ENCODE data around the gene TBATA.

TBATA gene

DNA sequence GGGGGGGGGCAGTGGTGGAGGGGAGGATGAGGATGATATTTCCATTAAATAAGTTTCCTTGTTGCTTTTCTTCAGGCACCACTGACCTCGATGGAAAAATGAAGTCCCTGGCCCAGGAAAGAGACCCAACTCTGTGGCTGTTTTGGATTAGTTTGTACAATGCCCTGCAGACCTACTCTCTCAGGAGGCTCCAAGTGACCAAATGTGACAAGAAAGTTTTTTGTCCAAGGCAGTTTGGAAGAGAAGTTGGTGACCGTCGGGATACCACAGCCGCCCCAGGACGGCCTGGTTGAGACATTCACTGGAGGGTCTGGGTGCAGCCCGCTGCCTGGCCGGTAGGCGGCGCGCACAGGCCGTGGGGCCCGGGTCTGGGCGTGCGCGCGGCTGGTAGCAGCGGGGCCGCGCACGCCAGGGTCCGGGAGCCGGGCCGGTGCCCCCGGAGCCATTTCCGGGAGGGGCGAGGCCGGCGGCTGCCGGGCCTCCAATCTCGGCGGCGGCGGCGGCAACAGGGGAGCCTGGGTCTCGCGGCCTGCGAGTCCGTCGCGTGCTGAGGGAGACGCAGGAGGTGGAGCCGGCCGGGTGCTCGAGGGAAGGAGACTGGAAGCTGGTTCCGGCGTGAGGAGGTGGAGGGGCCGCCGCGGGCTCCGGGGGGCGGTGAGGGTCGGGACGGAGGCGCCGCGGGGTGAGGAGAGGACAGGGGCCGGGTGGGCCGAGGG, 30.5 kb upstream of the TBATA start, which contains the start of gene SGPL1 (continued):
- TF ChIP-seq, protein P1, sequence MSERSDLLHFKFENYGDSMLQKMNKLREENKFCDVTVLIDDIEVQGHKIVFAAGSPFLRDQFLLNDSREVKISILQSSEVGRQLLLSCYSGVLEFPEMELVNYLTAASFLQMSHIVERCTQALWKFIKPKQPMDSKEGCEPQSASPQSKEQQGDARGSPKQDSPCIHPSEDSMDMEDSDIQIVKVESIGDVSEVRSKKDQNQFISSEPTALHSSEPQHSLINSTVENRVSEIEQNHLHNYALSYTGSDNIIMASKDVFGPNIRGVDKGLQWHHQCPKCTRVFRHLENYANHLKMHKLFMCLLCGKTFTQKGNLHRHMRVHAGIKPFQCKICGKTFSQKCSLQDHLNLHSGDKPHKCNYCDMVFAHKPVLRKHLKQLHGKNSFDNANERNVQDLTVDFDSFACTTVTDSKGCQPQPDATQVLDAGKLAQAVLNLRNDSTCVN (tag by site-specific recombination; optimal IDR thresholded peaks at IDR 0.05): peak; percentile 68
- TF ChIP-seq, protein P2, sequence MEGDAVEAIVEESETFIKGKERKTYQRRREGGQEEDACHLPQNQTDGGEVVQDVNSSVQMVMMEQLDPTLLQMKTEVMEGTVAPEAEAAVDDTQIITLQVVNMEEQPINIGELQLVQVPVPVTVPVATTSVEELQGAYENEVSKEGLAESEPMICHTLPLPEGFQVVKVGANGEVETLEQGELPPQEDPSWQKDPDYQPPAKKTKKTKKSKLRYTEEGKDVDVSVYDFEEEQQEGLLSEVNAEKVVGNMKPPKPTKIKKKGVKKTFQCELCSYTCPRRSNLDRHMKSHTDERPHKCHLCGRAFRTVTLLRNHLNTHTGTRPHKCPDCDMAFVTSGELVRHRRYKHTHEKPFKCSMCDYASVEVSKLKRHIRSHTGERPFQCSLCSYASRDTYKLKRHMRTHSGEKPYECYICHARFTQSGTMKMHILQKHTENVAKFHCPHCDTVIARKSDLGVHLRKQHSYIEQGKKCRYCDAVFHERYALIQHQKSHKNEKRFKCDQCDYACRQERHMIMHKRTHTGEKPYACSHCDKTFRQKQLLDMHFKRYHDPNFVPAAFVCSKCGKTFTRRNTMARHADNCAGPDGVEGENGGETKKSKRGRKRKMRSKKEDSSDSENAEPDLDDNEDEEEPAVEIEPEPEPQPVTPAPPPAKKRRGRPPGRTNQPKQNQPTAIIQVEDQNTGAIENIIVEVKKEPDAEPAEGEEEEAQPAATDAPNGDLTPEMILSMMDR (tag by site-specific recombination; IDR thresholded peaks at IDR 0.05): peak; percentile 59; the same call in 1 of the 2 replicates
- TF ChIP-seq ZNF701 (tag by site-specific recombination; IDR thresholded peaks at IDR 0.05) (no peak), GFI1B (tag by site-specific recombination; IDR thresholded peaks at IDR 0.05) (0 out of 2 replicates have a peak, but pooled peaks have one; percentile 42)

DNA sequence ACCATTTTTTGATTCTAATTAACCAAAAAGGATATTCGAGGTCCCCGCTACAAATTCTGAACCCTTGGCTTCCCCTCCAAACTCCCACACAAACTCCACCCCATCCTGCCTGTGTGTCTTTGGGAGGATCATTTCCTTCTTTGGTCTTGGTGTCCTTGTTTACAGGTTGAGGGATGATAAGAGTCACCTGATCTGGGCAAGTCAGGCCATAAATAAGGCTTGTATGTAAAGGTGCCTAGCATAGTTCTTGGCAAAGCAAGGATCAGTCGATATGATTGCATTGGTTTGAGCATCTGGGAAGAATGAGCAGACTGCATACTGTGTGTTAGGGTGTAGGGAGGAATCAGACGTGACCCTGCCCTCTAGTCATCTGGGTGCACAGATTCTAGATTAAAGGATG, 28.9 kb upstream of the TBATA start:
- peaks cover 5 to 16% of the 10 kb centered on the region in 2 experiments; a peak in 2 of 3 replicates for H3K36me3 ChIP-seq (ENCODE audit: control insufficient read depth in 2 of 2, insufficient read depth in 1 of 2, low read length in 2 of 2)
- H3K27ac ChIP-seq (ENCODE audit: extremely low read depth, low read depth, low read length): no peak overlapping the region
- ChIA-PET CTCF (interaction anchor here (0.6 to 1.0 kb wide), 4 partner anchors 8 to 709 kb away, joined by 3 to 5 read pairs (median 4); no protein-coding TSS in a partner anchor), POLR2A (no interaction called here)
- H3K4me3 ChIP-seq (ENCODE audit: low read depth, low read length): no peak overlapping the region
- no peaks in the 10 kb centered on the region for H3K4me1 ChIP-seq (ENCODE audit: control insufficient read depth, insufficient read depth, low read length)
- no peaks in the 10 kb centered on the region for H3K9me3 ChIP-seq (ENCODE audit: control insufficient read depth, insufficient read depth, low read depth, low read length)
- TF ChIP-seq, protein P3, sequence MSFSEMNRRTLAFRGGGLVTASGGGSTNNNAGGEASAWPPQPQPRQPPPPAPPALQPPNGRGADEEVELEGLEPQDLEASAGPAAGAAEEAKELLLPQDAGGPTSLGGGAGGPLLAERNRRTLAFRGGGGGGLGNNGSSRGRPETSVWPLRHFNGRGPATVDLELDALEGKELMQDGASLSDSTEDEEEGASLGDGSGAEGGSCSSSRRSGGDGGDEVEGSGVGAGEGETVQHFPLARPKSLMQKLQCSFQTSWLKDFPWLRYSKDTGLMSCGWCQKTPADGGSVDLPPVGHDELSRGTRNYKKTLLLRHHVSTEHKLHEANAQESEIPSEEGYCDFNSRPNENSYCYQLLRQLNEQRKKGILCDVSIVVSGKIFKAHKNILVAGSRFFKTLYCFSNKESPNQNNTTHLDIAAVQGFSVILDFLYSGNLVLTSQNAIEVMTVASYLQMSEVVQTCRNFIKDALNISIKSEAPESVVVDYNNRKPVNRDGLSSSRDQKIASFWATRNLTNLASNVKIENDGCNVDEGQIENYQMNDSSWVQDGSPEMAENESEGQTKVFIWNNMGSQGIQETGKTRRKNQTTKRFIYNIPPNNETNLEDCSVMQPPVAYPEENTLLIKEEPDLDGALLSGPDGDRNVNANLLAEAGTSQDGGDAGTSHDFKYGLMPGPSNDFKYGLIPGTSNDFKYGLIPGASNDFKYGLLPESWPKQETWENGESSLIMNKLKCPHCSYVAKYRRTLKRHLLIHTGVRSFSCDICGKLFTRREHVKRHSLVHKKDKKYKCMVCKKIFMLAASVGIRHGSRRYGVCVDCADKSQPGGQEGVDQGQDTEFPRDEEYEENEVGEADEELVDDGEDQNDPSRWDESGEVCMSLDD (tag by site-specific recombination; IDR thresholded peaks at IDR 0.05): no peak
- TF ChIP-seq GLIS1 (tag by site-specific recombination; IDR thresholded peaks at IDR 0.05): no peak
- TF ChIP-seq MZF1 (tag by site-specific recombination; IDR thresholded peaks at IDR 0.05; ENCODE audit: borderline replicate concordance): no peak
- TF ChIP-seq ZNF221 (tag by site-specific recombination; IDR thresholded peaks at IDR 0.05; ENCODE audit: borderline replicate concordance): no peak
- no peak for TF ChIP-seq ZNF426 (tag by site-specific recombination; IDR thresholded peaks at IDR 0.05)

DNA sequence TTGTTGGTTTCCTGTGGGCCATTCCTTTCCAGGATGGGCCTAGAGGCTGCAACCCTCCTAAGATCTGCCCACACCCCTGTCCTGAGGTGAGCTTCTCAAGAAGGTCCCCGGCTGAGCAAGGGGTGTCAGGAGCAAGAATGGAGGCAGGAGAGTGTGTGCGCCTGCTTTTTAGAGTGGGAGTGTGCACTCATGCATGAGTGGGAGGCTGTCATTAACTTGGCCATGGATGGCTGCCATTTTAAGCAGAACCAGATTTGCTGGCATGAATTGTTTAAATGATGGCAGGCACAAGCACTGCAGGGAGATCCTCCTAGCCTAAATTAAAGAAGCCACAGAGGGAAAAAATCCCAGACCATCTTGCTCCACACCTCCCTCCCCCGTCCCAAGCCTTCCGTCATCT, 27.6 kb upstream of the TBATA start:
- CTCF ChIA-PET: no interaction called here
- Histone ChIP-seq H3K4me1 (ENCODE audit: control insufficient read depth, insufficient read depth, low read length) (no peaks in the 10 kb centered on the region), H3K27ac (ENCODE audit: extremely low read depth, low read depth, low read length) (no peak overlapping the region), H3K9me3 (ENCODE audit: control insufficient read depth, insufficient read depth, low read depth, low read length) (no peaks in the 10 kb centered on the region), H3K4me3 (ENCODE audit: low read depth, low read length) (no peak overlapping the region), H3K36me3 (ENCODE audit: control insufficient read depth in 2 of 2, insufficient read depth in 1 of 2, low read length in 2 of 2) (peaks cover 5% of the 10 kb centered on the region in 2 experiments; a peak in 2 of 3 replicates)
- TF ChIP-seq YY1 (tag by site-specific recombination; IDR thresholded peaks at IDR 0.05) (no peak), ZNF837 (tag by site-specific recombination; IDR thresholded peaks at IDR 0.05) (no peak), ZFHX2 (tag by site-specific recombination; conservative IDR thresholded peaks at IDR 0.05) (peak; percentile 47)
- TF ChIP-seq, protein P4, sequence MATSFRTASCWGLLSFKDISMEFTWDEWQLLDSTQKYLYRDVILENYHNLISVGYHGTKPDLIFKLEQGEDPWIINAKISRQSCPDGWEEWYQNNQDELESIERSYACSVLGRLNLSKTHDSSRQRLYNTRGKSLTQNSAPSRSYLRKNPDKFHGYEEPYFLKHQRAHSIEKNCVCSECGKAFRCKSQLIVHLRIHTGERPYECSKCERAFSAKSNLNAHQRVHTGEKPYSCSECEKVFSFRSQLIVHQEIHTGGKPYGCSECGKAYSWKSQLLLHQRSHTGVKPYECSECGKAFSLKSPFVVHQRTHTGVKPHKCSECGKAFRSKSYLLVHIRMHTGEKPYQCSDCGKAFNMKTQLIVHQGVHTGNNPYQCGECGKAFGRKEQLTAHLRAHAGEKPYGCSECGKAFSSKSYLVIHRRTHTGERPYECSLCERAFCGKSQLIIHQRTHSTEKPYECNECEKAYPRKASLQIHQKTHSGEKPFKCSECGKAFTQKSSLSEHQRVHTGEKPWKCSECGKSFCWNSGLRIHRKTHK (tag by site-specific recombination; IDR thresholded peaks at IDR 0.05): no peak
- POLR2A ChIA-PET: no interaction called here
